ENCODE data around the gene NOS1. TPM values are rescaled to one million over a fixed set of nuclear protein-coding genes. Genes with fewer than 3 reads are reported as not detected.

NOS1 gene
- total and polyA plus RNA-seq, 2 of the 8 experiments (the other 6 are each of a cell fraction or from before 2014, with no cell fraction given), result 1.5 to 2.0 TPM

- FAIRE-seq, result no peak
- Histone ChIP-seq H3K79me2 (ENCODE audit: control insufficient read depth in 1 of 2, insufficient read depth in 2 of 2, low read length in 2 of 2) (no peaks in the 10 kb centered on the region), H3K18ac (ENCODE audit: extremely low read depth, low read length) (no peak overlapping the region), H3K23ac (ENCODE audit: insufficient read length) (no peak overlapping the region), H3K9ac (replicated peaks in 1 of 4; ENCODE audit: extremely low read depth in 1 of 4, low read depth in 3 of 4, low read length in 3 of 4) (no peak overlapping the region), H4K91ac (replicated peaks; ENCODE audit: insufficient read length, low read length) (no peak overlapping the region), H3K23me2 (ENCODE audit: low read depth, low read length) (no peaks in the 10 kb centered on the region; the same call in 1 of the 2 replicates), H4K20me1 (replicated peaks in 1 of 2; ENCODE audit: control insufficient read depth in 1 of 2, insufficient read depth in 2 of 2, low read length in 2 of 2) (no peaks in the 10 kb centered on the region), H4K8ac (ENCODE audit: extremely low read depth, insufficient read depth, low read length) (no peak overlapping the region), H2AFZ (ENCODE audit: low read length) (no peak overlapping the region), H3K36me3 (ENCODE audit: control insufficient read depth in 2 of 4, insufficient read depth in 4 of 4, low read length in 3 of 4) (no peaks in the 10 kb centered on the region), H3K27ac (ENCODE audit: low read depth, low read length) (no peak overlapping the region), H4K5ac (ENCODE audit: insufficient read length, low read depth, low read length) (no peak overlapping the region), H2BK120ac (replicated peaks; ENCODE audit: low read depth, low read length) (no peak overlapping the region), H3K56ac (replicated peaks; ENCODE audit: insufficient read length, low read depth, low read length) (no peak overlapping the region), H3K4me3 (ENCODE audit: extremely low read depth in 1 of 4, insufficient read depth in 2 of 4, low read depth in 3 of 4, low read length in 4 of 4) (no peak overlapping the region), H3K79me1 (ENCODE audit: low read depth, low read length) (no peaks in the 10 kb centered on the region), H2BK20ac (ENCODE audit: low read length) (no peak overlapping the region), H2BK15ac (ENCODE audit: low read length) (no peak overlapping the region), H3K4ac (replicated peaks; ENCODE audit: insufficient read length, low read depth, low read length) (no peak overlapping the region), H2AK5ac (ENCODE audit: low read depth, low read length) (no peak overlapping the region), H3K9me3 (ENCODE audit: insufficient read depth in 2 of 2, low read depth in 1 of 2, low read length in 1 of 2) (no peaks in the 10 kb centered on the region), H3K14ac (ENCODE audit: insufficient read length) (no peak overlapping the region), H3K27me3 (replicated peaks in 1 of 4; ENCODE audit: control insufficient read depth in 3 of 4, extremely low read depth in 1 of 4, insufficient read depth in 3 of 4, low read length in 3 of 4) (no peaks in the 10 kb centered on the region; a peak in 1 of 7 replicates), H2BK5ac (ENCODE audit: low read depth, low read length) (no peak overlapping the region), H3K4me1 (replicated peaks in 1 of 4; ENCODE audit: control insufficient read depth in 3 of 4, insufficient read depth in 4 of 4, low read length in 3 of 4) (peaks cover 0 to 5% (median 2%) of the 10 kb centered on the region in 4 experiments; a peak in 3 of 7 replicates), H3K4me2 (ENCODE audit: insufficient read depth in 1 of 2, low read depth in 2 of 2, low read length in 2 of 2) (no peak overlapping the region), H2BK12ac (ENCODE audit: low read depth, low read length) (no peak overlapping the region)
- ChIA-PET POLR2A (ENCODE audit: partially characterized antibody) (no interaction called here), CTCF (ENCODE audit: partially characterized antibody) (interaction anchor here (0.5 to 1.8 kb wide), 5 partner anchors 13 to 493 kb away, joined by 3 to 5 read pairs (median 4); no protein-coding TSS in a partner anchor)
- 53% methylated on average over 1 of the region's 1 CpG; no CpG with 5 or more reads in 1 of the 2 experiments for WGBS, 2 experiments (ENCODE audit: extremely low coverage in 1 of 2, insufficient coverage in 1 of 2, insufficient read length in 1 of 2, insufficient replicate concordance in 2 of 2, low coverage in 1 of 2, low lambda C conversion rate in 2 of 2, missing lambda C conversion rate in 1 of 2)
- DNase-seq (ENCODE audit: low read depth in 1 of 2, low spot score in 2 of 2), result no peak
- TF ChIP-seq CHD2 (IDR thresholded peaks at IDR 0.05; ENCODE audit: low read length) (no peak), ATF2 (IDR thresholded peaks at IDR 0.05; ENCODE audit: low read length) (no peak), TCF12 (IDR thresholded peaks at IDR 0.05; ENCODE audit: low read depth, low read length) (no peak), JUN (IDR thresholded peaks at IDR 0.05; ENCODE audit: low read depth, low read length) (no peak), SP1 (IDR thresholded peaks at IDR 0.05; ENCODE audit: low read depth, low read length) (no peak), KDM5A (IDR thresholded peaks at IDR 0.05; ENCODE audit: low read length) (no peak), RFX5 (IDR thresholded peaks at IDR 0.05; ENCODE audit: borderline replicate concordance, low read depth, low read length) (no peak), NANOG (IDR thresholded peaks at IDR 0.05; ENCODE audit: insufficient read depth, low read depth, low read length, poor library complexity, severe bottlenecking) (no peak), CTBP2 (IDR thresholded peaks at IDR 0.05; ENCODE audit: borderline replicate concordance, insufficient read depth, insufficient read length, low read length) (no peak), E2F6 (IDR thresholded peaks at IDR 0.05) (no peak), MAFK (IDR thresholded peaks at IDR 0.05; ENCODE audit: low read depth, low read length) (no peak), ASH2L (IDR thresholded peaks at IDR 0.05; ENCODE audit: low read length) (no peak)
Observed at GRCh38 chr12:117343849-117344248, 17.6 kb downstream of the NOS1 start.

Data from H1 (cell line).